H1 (cell line): ENCODE data around the gene ZFYVE16. TPM values are rescaled to one million over a fixed set of nuclear protein-coding genes. Genes with fewer than 3 reads are reported as not detected.

Source experiments
- CBX5 ChIP-seq: fragments of 300-800, 300-1000 bp; sonication (generic); IDR thresholded peaks from 2 replicates; pipeline ENCODE4 v1.7.1; 2016; ENCODE audit warnings: antibody characterized with exemption, low read length, low read depth
- polyA plus RNA-seq, 7 experiments: library from polyadenylated mRNA; depleted of rRNA in 3 of 7; stranded (reverse) in 5 of 7; unstranded in 2 of 7; fragments of >200 nt in 5 of 7; fragments of 200-250 nt in 2 of 7; gene quantifications; 1 replicate in 5 of 7; 2 replicates in 1 of 7; 4 replicates in 1 of 7; pipeline versions ENCODE4 v1.2.1 to v1.2.3, GENCODE V29; 2011 to 2013; ENCODE audit warnings: missing spikeins in 2 of 7, mixed read lengths in 2 of 7
- total RNA-seq: library from RNA; stranded (reverse); fragmentation: NEBNext Ultra II Directional; extraction: Animal tissue kit (Norgen Biotek cat#: 25700); gene quantifications from 2 replicates; pipeline ENCODE4 v1.2.1, GENCODE V29; 2021

ZFYVE16 gene
- total and polyA plus RNA-seq, 2 of the 8 experiments (the other 6 are each of a cell fraction or from before 2014, with no cell fraction given) = 3.6 to 24.2 TPM

DNA sequence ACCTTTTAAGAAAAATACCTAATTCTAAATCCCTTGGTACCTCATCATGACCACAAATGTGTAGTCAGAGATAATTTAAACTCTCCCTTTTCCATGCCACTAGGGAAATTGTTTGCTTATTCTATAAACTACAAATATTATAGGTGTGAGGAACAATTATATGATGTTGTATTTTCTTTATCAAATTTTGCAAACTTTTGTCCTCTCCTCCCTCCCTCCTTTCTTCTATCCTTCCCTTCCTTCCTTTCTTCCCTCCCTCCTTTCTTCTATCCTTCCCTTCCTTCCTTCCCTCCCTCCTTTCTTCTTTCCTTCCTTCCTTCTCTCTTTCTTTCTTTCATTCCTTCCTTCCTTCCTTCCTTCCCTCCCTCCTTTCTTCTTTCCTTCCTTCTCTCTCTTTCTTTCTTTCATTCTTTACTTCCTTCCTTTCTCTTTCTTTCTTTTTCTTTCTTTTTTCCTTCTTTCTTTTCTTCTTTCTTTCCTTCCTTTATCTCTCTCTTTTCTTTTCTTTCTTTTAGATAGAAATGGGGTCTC, 46.9 kb upstream of the ZFYVE16 start (continued):
- TF ChIP-seq CBX5 = no peak
